Testis (tissue), 2 donors: ENCODE results near the gene SEC24D.

ENCODE experiments used
- POLR2A ChIP-seq: fragments of 450-650 bp; IDR thresholded peaks from one replicate; pipeline ENCODE4 v1.6.1; 2017; ENCODE audit warnings: antibody characterized with exemption, mild to moderate bottlenecking, moderate library complexity
- TF ChIP-seq, protein P1 (sequence below), 3 experiments: fragments of 450-650 bp in 2 of 3; fragments of 200-600 bp in 1 of 3; sonication (generic) in 1 of 3; IDR thresholded peaks; one replicate each; pipeline ENCODE4 v1.5.1; 2016 to 2019; ENCODE audit warnings: antibody characterized with exemption in 3 of 3, mild to moderate bottlenecking in 2 of 3, moderate library complexity in 1 of 3

DNA sequence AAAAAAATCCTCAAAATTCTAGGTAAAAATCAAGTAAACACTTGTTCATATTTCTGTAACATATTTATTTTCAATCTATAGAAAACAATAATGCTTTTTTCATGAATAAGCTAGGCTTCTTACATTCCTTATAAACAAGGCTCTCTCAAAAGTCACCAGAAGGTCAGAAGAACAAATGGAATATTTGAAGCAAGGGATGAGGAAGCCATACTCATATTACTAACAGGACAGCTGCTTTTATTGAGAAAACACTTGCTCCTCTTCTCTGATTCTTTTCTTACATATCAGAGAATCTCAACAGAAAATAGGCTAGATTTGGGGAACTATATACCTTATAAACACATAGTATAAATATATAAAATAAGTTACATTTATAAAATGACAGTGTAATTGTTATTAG is 82.8 kb downstream of the SEC24D start:
- no peak for TF ChIP-seq POLR2A
- TF ChIP-seq, protein P1, sequence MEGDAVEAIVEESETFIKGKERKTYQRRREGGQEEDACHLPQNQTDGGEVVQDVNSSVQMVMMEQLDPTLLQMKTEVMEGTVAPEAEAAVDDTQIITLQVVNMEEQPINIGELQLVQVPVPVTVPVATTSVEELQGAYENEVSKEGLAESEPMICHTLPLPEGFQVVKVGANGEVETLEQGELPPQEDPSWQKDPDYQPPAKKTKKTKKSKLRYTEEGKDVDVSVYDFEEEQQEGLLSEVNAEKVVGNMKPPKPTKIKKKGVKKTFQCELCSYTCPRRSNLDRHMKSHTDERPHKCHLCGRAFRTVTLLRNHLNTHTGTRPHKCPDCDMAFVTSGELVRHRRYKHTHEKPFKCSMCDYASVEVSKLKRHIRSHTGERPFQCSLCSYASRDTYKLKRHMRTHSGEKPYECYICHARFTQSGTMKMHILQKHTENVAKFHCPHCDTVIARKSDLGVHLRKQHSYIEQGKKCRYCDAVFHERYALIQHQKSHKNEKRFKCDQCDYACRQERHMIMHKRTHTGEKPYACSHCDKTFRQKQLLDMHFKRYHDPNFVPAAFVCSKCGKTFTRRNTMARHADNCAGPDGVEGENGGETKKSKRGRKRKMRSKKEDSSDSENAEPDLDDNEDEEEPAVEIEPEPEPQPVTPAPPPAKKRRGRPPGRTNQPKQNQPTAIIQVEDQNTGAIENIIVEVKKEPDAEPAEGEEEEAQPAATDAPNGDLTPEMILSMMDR (IDR thresholded peaks at IDR 0.05), result no peak
